Right lobe of liver (tissue), 6 donors: ENCODE results near the gene STAG2. TPM values are rescaled to one million over a fixed set of nuclear protein-coding genes. Genes with fewer than 3 reads are reported as not detected.
"Not testable (repeated sequence)": the region's sequence is repeated elsewhere in the genome, so short reads cannot be mapped to it uniquely, and the experiment has no call there.

Source experiments
- ATAC-seq, 4 donors: fragments of 200-7000 bp; cut with Tn5 transposase; one replicate each; pipeline ENCODE4 v1.9.1; 2020; ENCODE audit warnings: mild to moderate bottlenecking in 4 of 4, moderate library complexity in 4 of 4
- DNase-seq, 3 donors: peaks; one replicate each; pipeline ENCODE4 v3.0.0-alpha.2; 2020
- H3K27ac ChIP-seq, 3 donors: fragments of 200-600 bp; one replicate each; pipeline ENCODE4 v1.8.0; 2022
- H3K27me3 ChIP-seq, 2 donors: fragments of 200-600 bp; one replicate each; pipeline ENCODE4 v1.8.0; 2022
- H3K36me3 ChIP-seq, 4 donors: fragments of 200-600 bp; sonication (generic) in 1 of 4; one replicate each; pipeline versions ENCODE4 v1.5.1 to v1.8.0; 2017 to 2022; ENCODE audit warnings: control low read depth in 1 of 4
- H3K4me1 ChIP-seq, 4 donors: fragments of 200-600 bp; sonication (generic) in 1 of 4; one replicate each; pipeline versions ENCODE4 v1.5.1 to v1.8.0; 2017 to 2022; ENCODE audit warnings: control low read depth in 1 of 4
- H3K4me3 ChIP-seq, 3 donors: fragments of 200-600 bp; one replicate each; pipeline ENCODE4 v1.8.0; 2022
- H3K9me3 ChIP-seq, 4 donors: fragments of 200-600 bp; sonication (generic) in 1 of 4; one replicate each; pipeline versions ENCODE4 v1.5.1 to v1.8.0; 2017 to 2022; ENCODE audit warnings: control low read depth in 1 of 4
- POLR2A ChIP-seq: fragments of 450-650 bp; IDR thresholded peaks from one replicate; pipeline ENCODE4 v1.6.1; 2017; ENCODE audit warnings: antibody characterized with exemption, mild to moderate bottlenecking
- WGBS: methylation state at CpG from one replicate; pipeline ENCODE4 v1.1.6; 2018; ENCODE audit warnings: low coverage, low lambda C conversion rate; ENCODE audit not compliant: insufficient coverage; ENCODE audit errors: missing lambda C conversion rate; 5-methylcytosine and 5-hydroxymethylcytosine counted together
- intact Hi-C, 2 donors: fragments of 100-400 bp; cut with DNase I; formaldehyde crosslinking; loops; one replicate each; pipeline versions ENCODE4 v1.11.2 to v1.14.1; 2022
- total RNA-seq, 6 experiments: library from RNA; depleted of rRNA in 2 of 6; stranded (reverse); fragments of >200 nt in 2 of 6; fragmentation: NEBNext Ultra II Directional in 3 of 6; extraction: Animal tissue kit (Norgen Biotek cat#: 25700) in 3 of 6; gene quantifications; one replicate each; pipeline versions ENCODE4 v1.1.0 to v1.2.4, GENCODE V29; 2016 to 2023
- TF ChIP-seq, protein P1 (sequence below), 4 donors: fragments of 200-600 bp in 3 of 4; fragments of 450-650 bp in 1 of 4; IDR thresholded peaks; one replicate each; pipeline versions ENCODE4 v1.5.1 to v1.8.0; 2016 to 2022; ENCODE audit warnings: antibody characterized with exemption in 4 of 4, mild to moderate bottlenecking in 2 of 4
- donor health status: DM: no; HTN: yes; CAD: no.
- donor health status: DM: no; HTN: no; CAD: no.
- donor health status: DM: no; HTN: no; CAD: no.
- donor health status: DM: no; HTN: yes; CAD: no.
- donor health status: DM: no; HTN: yes; CAD: no.

Gene STAG2
- total RNA-seq, 6 experiments from 2014 or later, result 17.1 to 27.5 (median 23.9) TPM

DNA sequence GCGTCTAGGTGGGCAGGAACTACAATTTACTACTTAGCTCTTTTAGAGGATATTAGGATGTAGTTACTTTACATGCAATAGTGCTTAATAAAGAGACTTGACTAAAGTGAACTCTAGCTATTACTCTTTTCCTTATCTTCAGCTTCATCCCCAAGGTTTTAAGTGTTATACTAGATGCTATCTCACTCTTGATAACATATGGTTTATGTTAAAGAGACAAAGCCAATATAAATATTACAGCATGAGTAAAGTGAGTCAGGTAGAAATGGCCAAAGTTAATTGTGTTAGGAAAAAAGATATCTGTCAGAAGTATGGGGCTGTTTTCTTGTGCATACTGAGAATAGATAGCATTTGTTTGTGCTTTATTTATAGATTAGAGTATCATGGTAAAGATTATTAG is 80.5 kb downstream of the STAG2 start:
- no peaks in the 10 kb centered on the region for H3K36me3 ChIP-seq
- intact Hi-C loops, result no loop called here
- ATAC-seq (no peak), DNase-seq (no peak)
- no peak overlapping the region for H3K27ac ChIP-seq
- H3K9me3 ChIP-seq, result no peaks in the 10 kb centered on the region
- 30% methylated on average over 1 of the region's 1 CpG for WGBS
- no peak overlapping the region for H3K4me3 ChIP-seq
- no peaks in the 10 kb centered on the region for H3K4me1 ChIP-seq
- no peak for TF ChIP-seq POLR2A
- TF ChIP-seq, protein P1, sequence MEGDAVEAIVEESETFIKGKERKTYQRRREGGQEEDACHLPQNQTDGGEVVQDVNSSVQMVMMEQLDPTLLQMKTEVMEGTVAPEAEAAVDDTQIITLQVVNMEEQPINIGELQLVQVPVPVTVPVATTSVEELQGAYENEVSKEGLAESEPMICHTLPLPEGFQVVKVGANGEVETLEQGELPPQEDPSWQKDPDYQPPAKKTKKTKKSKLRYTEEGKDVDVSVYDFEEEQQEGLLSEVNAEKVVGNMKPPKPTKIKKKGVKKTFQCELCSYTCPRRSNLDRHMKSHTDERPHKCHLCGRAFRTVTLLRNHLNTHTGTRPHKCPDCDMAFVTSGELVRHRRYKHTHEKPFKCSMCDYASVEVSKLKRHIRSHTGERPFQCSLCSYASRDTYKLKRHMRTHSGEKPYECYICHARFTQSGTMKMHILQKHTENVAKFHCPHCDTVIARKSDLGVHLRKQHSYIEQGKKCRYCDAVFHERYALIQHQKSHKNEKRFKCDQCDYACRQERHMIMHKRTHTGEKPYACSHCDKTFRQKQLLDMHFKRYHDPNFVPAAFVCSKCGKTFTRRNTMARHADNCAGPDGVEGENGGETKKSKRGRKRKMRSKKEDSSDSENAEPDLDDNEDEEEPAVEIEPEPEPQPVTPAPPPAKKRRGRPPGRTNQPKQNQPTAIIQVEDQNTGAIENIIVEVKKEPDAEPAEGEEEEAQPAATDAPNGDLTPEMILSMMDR (IDR thresholded peaks at IDR 0.05), result no peak
- H3K27me3 ChIP-seq, result no peaks in the 10 kb centered on the region

DNA sequence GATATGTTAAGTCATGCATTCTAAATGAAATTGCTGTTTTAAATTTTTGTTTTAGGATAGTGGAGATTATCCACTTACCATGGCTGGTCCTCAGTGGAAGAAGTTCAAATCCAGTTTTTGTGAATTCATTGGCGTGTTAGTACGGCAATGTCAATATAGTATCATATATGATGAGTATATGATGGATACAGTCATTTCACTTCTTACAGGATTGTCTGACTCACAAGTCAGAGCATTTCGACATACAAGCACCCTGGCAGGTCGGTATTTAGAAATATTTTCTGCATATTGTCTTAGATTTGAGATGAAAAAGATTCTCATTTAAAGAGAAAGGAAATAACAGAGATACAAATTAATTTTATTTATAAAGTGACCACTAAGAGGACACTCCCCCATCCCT is 83.6 kb downstream of the STAG2 start:
- H3K4me1 ChIP-seq, result no peaks in the 10 kb centered on the region
- peaks cover 0 to 2% (median 0%) of the 10 kb centered on the region in 4 donors for H3K36me3 ChIP-seq
- no peak overlapping the region for H3K4me3 ChIP-seq
- ATAC-seq, result no peak
- no peaks in the 10 kb centered on the region for H3K27me3 ChIP-seq
- DNase-seq, result no peak
- intact Hi-C loops, result no loop called here
- H3K27ac ChIP-seq, result no peak overlapping the region
- TF ChIP-seq, protein P1 (IDR thresholded peaks at IDR 0.05), result no peak
- TF ChIP-seq POLR2A, result no peak
- 57% methylated on average over 4 of the region's 4 CpGs for WGBS
- no peaks in the 10 kb centered on the region for H3K9me3 ChIP-seq

DNA sequence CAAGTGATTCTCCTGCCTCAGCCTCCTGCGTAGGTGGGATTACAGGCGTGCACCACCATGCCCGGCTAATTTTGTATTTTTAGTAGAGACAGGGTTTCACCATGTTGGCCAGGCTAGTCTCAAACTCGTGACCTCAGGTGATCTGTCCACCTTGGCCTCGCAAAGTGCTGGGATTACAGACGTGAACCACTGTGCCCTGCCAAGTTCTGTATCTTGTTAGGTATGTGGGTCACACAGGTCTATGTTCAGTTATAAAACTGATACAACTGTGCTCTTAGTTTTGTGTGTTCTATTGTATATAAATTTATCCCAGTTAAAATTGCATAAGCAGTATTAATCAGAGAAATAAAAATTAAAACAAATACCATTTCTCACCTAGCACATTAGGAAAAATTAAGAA is 122.9 kb downstream of the STAG2 start:
- H3K4me1 ChIP-seq, H3K36me3 ChIP-seq, H3K4me3 ChIP-seq, intact Hi-C loops, H3K9me3 ChIP-seq, DNase-seq, H3K27ac ChIP-seq, H3K27me3 ChIP-seq: not testable (repeated sequence)
- 39% methylated on average over 5 of the region's 6 CpGs for WGBS
- ATAC-seq, result peak in 1 of 4 donors; percentile 69

DNA sequence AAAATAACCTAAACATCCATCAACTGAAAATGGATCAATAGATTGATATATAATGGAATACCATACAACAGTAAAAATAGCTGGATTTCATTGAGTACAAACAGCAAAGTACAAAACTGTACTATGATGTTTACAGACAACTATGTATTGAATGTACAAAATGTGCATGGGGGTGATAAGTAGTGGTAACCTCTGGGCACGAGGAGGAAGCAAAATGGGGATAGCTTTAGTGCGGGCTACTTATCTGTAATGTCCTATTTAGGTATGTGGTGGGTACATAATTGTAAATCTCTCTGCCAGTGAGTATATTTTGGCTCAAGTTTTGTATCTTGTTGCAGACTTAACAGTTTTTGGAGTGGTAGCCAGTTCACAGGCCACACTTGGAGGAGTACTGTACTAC is 123.6 kb downstream of the STAG2 start:
- no peak overlapping the region for H3K4me3 ChIP-seq
- intact Hi-C loops, result no loop called here
- TF ChIP-seq, protein P1 (IDR thresholded peaks at IDR 0.05), result no peak
- TF ChIP-seq POLR2A, result no peak
- no peaks in the 10 kb centered on the region for H3K4me1 ChIP-seq
- H3K36me3 ChIP-seq, result peaks cover 0 to 9% (median 1%) of the 10 kb centered on the region in 4 donors
- H3K9me3 ChIP-seq, result no peaks in the 10 kb centered on the region
- H3K27me3 ChIP-seq, result no peaks in the 10 kb centered on the region
- no peak overlapping the region for H3K27ac ChIP-seq
- ATAC-seq (no peak), DNase-seq (no peak)
- WGBS, result 56% methylated on average over 2 of the region's 2 CpGs

DNA sequence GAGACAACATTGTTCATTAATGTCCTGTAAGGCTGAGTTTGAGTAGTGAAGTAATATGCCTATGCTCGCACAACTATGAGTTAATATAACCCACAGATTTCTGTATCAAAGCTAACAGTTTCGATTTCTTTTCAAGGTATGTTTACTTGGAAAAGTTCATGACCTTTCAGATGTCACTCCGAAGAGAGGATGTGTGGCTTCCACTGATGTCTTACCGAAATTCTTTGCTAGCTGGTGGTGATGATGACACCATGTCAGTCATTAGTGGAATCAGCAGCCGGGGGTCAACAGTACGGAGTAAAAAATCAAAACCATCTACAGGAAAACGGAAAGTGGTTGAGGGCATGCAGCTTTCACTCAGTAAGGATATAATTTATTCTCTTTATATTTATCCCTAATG is 124.9 kb downstream of the STAG2 start:
- peak; percentile 67 to 88 (median 81) for ATAC-seq
- 11% methylated on average over 7 of the region's 7 CpGs for WGBS
- Histone ChIP-seq H3K27ac (peak overlapping the region in 1 of 3 donors; percentile 22), H3K4me1 (no peaks in the 10 kb centered on the region), H3K9me3 (no peaks in the 10 kb centered on the region), H3K27me3 (no peaks in the 10 kb centered on the region), H3K36me3 (peaks cover 0 to 4% (median 1%) of the 10 kb centered on the region in 4 donors), H3K4me3 (no peak overlapping the region)
- TF ChIP-seq, protein P1 (IDR thresholded peaks at IDR 0.05), result no peak
- TF ChIP-seq POLR2A, result no peak
- DNase-seq, result no peak
- intact Hi-C loops, result no loop called here
